Measurements from ENCODE around the gene TULP3.
A peak's percentile ranks its signal among the peaks of the same experiment; 100 is the strongest.
"Not testable (repeated sequence)": the region's sequence is repeated elsewhere in the genome, so short reads cannot be mapped to it uniquely, and the experiment has no call there.

TULP3 gene, protein sequence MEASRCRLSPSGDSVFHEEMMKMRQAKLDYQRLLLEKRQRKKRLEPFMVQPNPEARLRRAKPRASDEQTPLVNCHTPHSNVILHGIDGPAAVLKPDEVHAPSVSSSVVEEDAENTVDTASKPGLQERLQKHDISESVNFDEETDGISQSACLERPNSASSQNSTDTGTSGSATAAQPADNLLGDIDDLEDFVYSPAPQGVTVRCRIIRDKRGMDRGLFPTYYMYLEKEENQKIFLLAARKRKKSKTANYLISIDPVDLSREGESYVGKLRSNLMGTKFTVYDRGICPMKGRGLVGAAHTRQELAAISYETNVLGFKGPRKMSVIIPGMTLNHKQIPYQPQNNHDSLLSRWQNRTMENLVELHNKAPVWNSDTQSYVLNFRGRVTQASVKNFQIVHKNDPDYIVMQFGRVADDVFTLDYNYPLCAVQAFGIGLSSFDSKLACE

DNA sequence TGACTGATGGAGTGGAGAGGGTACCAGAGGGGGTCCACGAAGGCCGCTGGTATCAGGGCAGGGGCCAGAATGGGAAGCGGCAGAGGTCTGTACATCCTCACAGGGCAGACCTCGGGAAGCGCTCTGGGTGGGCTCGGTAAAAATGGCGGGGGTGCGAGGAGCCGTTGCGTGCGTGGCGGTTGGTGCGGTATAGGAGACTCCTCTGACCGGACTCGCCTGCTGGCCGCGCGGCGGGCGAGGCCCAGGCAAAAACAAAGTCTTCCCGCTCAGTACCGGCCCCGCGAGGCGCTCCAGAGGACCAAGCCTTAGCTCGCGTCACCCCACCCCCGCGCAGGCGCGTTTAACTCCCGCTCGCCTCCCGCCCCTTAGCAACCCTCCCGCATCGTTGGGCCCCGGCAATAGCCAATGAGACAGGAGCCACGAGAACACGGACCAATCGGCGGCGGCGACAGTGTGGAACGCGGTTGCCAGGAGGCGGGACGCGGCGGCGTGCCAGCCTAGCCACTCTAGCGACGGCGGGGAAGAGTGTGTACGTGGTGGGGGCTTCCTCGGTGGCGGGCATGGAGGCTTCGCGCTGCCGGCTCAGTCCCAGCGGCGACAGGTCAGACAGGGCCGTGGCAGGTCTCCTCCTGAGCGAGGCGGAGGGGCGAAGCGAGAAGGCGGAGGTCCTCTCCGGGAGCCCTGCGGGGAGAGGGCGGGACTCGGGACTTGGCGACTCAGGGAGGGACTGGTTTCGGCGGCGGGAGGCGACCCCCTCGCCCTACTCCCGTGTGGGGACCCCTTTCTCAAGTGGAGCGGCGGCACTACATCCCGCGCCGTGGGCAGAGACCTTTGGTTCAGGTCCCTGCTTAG lies at the start of gene TULP3:
TSS of gene TULP3 (plus strand) at position 504 of the 852 bp plus-strand sequence. CDS start at position 561, 57 bp downstream.
- ATAC-seq = peak; percentile 100

DNA sequence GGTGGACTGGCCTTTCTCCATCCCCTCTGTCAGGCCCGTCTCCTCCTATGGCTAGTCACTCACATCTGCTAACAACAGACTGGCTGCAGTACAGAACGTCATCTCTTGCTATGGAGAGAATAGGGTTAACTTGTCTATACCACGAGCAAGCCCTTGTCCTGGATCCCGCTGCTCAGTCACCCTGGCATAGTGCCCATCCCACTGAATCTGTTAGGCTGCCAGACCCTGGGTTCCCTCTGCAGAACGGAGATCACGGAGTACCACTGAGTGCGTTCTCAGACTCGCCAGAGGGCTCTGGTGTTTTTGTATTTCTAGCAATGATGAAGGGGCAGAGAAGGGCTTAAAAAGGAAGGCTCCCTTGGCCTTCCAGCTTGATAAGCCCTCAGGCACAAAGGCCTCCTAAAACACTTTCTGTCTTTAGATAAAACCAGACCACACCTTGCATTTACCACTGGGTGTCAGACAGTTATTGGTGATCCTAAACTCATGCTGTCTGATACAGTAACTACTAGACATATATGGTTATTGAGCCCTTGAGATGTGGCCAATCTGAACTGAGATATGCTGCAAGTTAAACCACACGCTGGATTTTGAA lies 49.5 kb upstream of the TULP3 start:
- no peak for ATAC-seq

DNA sequence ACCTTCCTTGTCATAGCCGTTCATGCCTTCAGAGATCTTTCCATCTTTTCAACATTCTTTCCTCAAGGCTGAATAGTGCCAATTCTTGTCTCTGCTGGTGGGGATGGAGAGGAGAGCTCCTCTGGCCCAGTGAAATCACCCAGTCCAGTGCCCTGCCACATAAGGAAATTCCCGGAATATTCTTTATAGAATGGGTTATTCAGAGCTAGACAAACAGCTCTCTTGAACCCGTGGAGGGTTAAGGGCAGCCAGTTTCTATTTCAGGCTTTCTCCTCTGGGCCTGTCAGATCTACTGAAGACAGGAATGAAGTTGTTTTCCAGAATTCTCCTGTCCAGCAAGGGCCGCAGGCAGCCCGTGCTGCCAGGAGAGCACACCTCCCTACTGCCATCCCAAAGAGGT lies 47.7 kb upstream of the TULP3 start:
- ATAC-seq = no peak

- ATAC-seq = no peak
These were observed 45.9 kb upstream of the TULP3 start for GRCh38 chr12:2844786-2845185.

- ATAC-seq = no peak
These were observed 45.4 kb upstream of the TULP3 start for GRCh38 chr12:2845280-2845679.

DNA sequence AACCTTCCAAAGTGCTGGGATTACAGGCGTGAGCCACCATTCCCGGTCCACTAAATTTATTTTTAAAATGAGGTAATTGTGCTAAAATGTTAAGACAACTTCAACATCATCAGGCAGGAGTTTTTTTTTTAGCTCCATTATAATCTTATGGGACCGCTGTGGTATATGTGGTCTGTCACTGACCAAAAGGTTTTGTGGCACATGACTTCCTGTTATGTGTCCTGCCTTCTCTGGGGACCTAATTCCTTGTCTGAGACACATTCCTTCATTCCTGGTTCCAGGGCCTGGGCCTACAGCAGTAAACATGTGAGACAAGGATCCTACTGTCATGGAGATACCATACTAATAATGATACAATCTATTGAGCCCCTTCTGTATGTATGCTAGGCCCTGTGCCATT lies 38.8 kb upstream of the TULP3 start:
- no peak for ATAC-seq

GRCh38 chr12:2853626-2854025 lies 37.1 kb upstream of the TULP3 start:
- ATAC-seq = peak; percentile 32 to 78

GRCh38 chr12:2854669-2855453 lies 35.8 kb upstream of the TULP3 start:
- ATAC-seq = no peak

GRCh38 chr12:2855546-2855945 lies 35.1 kb upstream of the TULP3 start:
- no peak for ATAC-seq

- no peak for ATAC-seq
These were observed 34.6 kb upstream of the TULP3 start for GRCh38 chr12:2856051-2856450.

DNA sequence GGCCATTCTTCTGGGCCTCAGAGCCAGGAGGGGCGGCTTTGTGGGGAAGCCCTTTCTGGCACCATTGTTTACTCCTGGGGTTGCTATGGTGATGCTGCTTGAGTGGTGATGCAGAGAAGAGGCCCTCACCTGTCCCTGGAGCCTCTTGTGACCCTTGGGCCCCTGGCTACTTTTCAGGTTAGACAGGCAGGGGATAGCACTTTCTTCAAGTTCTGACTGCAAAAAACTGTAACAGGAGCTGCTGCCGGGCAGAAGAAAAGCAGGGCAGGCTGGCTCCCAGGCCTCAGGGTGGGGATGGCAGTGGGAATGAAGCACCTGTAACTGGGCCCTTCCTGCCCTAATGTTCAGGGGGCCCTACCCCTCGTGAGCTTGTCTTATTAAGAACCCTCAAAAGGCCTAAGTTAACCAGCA lies 33.7 kb upstream of the TULP3 start, which contains the start of gene TEX52:
TSS of gene TEX52 (minus strand) at position 19 of the 411 bp plus-strand sequence. CDS start at position 6, 13 bp downstream.
- no peak for ATAC-seq

DNA sequence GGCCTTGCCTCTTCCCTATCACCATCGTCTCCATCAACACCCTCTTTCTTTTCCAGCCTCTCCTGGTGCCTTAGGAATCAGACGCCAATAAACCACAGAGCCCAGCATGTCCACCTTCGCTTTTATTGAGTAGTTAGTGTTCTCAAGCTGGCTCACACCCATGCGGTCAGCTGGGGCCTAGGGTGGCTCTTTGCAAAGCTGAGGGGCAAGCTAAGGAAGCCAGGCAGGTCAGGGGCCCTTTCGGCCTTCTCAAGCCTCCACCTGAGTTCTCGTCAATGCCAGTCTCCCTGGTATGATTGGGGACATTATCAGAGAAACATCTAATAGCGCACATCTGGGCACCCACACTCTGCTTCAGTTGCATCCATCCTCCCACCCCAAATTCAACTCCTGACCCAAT lies 33.1 kb upstream of the TULP3 start:
- ATAC-seq = no peak

DNA sequence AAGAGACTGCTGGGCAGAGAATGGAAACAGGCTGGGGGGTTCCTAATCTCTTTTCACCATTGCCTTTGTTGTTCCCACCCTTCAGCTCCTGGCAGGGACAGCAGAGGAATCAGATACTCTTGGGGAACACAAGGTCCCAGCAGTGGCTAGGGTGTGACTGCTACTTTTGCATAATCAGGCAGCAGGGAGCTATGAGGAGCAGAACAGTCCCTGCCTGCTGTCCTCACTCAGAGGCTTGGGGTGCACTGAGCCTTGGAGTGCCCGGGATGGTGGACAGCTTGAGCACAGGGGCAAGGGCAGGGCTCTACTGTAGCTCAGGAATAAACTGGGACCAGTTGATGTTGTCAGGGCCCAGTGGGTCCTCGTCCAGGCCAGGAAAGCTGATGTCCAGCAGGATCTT lies 32.4 kb upstream of the TULP3 start:
- no peak for ATAC-seq

DNA sequence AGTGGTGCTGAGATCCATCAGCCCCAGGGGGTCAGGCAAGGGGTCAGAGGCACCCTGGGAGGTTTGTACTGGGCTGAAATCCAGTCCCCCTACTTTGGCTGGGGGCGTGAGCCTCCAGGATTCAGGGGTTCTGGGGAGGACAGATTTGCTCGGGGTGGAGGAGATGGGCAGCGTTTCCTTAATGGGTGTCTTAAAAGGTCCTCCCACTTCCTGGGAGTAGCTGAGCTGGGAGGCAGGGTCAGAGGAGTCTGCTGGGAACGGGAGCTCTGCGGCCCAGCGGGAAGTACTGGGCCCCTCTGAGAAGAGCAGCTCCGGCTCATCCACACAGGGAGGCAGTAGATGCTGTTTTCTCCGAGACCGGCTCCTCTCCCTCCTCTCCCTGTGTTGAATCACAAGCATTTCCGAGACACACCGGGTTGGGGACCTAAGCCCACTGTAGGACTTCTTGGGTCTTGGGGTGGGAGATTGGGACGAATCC lies 31.7 kb upstream of the TULP3 start:
- ATAC-seq = no peak

DNA sequence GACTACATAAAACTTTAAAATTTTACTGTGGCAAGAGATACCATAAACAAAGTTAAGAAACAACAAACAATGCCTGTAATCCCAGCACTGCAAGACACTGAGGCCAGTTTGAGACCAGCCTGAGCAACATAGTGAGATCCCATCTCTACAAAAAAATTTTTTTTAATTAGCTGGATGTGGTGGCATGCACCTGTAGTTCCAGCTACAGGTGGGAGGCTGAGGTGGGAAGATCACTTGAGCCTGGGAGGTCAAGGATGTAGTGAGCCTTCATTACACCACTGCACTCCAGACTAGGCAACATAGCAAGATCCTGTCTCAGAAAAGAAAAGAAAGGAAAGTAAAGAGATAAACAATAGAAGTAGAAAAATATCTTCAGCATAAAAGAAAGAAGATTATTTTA lies 30.5 kb upstream of the TULP3 start:
- ATAC-seq = no peak

GRCh38 chr12:2862876-2863275 lies 27.8 kb upstream of the TULP3 start:
- ATAC-seq = no peak

DNA sequence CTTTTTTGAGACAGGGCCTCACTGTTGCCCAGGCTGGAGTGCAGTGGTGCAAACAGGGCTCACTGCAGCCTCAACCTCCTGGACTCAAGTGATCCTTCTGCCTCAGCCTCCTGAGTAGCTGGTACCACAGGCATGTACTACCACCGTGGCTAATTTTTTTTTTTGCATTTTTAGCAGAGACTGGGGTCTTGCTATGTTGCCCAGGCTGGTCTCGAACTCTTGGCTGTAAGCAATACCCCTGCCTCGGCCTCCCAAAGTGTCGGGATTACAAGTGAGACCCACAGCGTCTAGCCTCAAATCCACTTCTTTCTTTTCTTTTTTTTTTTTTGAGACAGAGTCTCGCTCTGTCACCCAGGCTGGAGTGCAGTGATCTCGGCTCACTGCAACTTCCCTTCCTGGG lies 27.3 kb upstream of the TULP3 start:
- ATAC-seq = not testable (repeated sequence)

- ATAC-seq = no peak
These were observed 26.5 kb upstream of the TULP3 start for GRCh38 chr12:2864198-2864597.

DNA sequence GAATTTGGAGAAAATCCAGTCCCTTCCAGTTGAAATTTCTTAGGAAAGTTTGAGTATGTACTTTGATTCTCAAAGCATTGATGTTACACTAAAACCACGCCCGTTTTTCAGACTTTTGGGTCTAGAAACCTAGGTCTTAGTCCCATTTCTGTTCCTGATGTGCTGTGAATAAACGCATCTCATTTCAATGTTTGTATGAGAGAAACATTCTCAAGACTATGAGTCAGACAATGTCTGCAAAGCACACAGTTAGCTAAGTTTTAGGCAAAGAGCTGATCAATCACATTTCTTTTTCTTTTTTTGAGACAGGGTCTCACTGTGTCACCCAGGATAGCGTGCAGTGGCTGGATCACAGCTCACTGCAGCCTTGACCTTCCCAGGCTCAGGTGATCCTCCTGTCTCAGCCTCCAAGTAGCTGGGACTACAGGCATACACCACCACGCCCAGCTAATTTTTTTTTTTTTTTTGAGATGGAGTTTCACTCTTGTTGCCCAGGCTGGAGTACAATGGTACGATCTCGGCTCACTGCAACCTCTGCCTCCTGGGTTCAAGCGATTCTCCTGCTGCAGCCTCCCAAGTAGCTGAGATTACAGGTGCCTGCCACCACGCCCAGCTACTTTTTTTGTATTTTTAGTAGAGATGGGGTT lies 21.6 kb upstream of the TULP3 start:
- not testable (repeated sequence) for ATAC-seq

DNA sequence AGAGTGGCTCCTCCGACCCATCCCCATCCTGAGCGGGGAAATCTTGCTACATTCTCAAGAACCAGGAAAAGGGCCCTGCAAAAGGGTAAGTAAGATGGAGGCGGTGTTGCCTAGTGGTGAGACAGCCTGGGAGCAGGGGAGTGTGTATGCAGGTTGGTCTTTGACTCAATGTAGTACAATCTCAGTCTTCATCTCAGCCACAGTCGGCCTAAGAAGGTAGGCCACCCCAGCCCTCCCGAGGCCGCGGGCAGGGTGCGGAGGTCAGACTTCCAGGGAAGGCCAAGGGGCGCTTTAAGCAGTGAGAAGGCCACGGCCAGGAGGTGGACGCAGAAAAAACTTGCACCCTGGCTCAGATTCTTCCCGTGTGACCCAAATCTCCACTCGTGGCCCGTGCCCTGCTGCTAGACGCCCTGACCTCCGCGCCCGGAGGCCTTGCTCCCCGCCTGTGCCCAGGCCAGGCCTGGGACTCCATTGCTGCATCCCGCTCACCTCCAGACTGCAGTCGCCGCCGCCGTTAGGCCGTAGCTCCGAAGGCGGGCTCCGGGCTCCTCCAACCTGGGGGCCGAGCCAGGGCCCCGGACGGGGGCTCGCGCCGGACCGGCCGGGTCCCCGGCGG lies 14.2 kb upstream of the TULP3 start:
- ATAC-seq = peak; percentile 28 to 43

Measured in activated CD4-positive, CD25-positive, alpha-beta regulatory T cell treated with anti-CD3 and anti-CD28 coated beads, Interleukin-2, amount 50 U/mL, for 24 hours (primary cell).